Chondrocyte (in vitro differentiated cells): ENCODE results near the gene UXT. TPM values are rescaled to one million over a fixed set of nuclear protein-coding genes. Genes with fewer than 3 reads are reported as not detected.
"Not testable (repeated sequence)": the region's sequence is repeated elsewhere in the genome, so short reads cannot be mapped to it uniquely, and the experiment has no call there.

Source experiments
- DNase-seq: peaks from one replicate; pipeline ENCODE4 v3.0.0; 2021; ENCODE audit warnings: mixed read lengths, low spot score
- H3K27ac Mint-ChIP-seq: one replicate; pipeline ENCODE4 v1.8.0; 2021; ENCODE audit warnings: mild to moderate bottlenecking, moderate library complexity, mixed read lengths; ENCODE audit not compliant: unreplicated experiment
- H3K27me3 Mint-ChIP-seq: 2 replicates; pipeline ENCODE4 v1.8.0; 2021; ENCODE audit warnings: low read depth, mixed read lengths
- H3K36me3 Mint-ChIP-seq: 2 replicates; pipeline ENCODE4 v1.8.0; 2021; ENCODE audit warnings: low read depth, mixed read lengths
- H3K4me1 Mint-ChIP-seq: 2 replicates; pipeline ENCODE4 v1.8.0; 2021; ENCODE audit warnings: low read depth, mild to moderate bottlenecking, mixed read lengths
- H3K4me3 Mint-ChIP-seq: one replicate; pipeline ENCODE4 v1.8.0; 2021; ENCODE audit warnings: mild to moderate bottlenecking, moderate library complexity, mixed read lengths; ENCODE audit not compliant: unreplicated experiment
- H3K9me3 Mint-ChIP-seq: 2 replicates; pipeline ENCODE4 v1.8.0; 2021; ENCODE audit warnings: low read depth, mixed read lengths
- total RNA-seq: library from RNA; stranded (reverse); gene quantifications from 3 replicates; pipeline ENCODE4 v1.2.1, GENCODE V29; 2021
- TF ChIP-seq, protein P1 (sequence below): fragments of 200-600 bp; sonication (generic); IDR thresholded peaks from 2 replicates; pipeline ENCODE4 v1.5.0; 2021; ENCODE audit warnings: antibody characterized with exemption, mild to moderate bottlenecking, moderate library complexity

Gene UXT
- total RNA-seq, 1 donor from 2014 or later: 75.6 TPM

DNA sequence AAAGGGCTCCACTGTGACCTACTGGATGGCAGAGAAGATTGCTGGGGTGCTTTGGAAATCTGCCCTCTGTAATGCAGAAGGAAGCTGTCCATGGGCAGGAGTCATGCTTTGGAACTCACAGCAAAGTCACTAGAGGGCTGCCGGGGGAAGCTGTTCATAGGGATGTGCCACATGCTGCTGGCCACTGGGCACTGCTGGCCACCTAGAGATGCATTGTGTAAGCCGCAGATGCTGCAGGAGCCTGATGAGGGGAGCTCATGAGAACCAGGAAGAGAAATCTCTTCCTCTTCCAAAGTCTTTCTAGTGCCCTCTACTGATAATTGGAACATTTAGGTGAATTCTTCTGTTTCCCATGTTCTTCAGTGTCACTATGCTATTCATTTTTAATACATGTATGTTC lies 31.2 kb upstream of the UXT start:
- no peak for DNase-seq
- H3K27me3 Mint-ChIP-seq: peaks cover 2% of the 10 kb centered on the region
- H3K27ac Mint-ChIP-seq: no peak overlapping the region
- no peaks in the 10 kb centered on the region for H3K4me1 Mint-ChIP-seq
- peaks cover 5% of the 10 kb centered on the region for H3K9me3 Mint-ChIP-seq
- no peak overlapping the region for H3K4me3 Mint-ChIP-seq
- TF ChIP-seq, protein P1, sequence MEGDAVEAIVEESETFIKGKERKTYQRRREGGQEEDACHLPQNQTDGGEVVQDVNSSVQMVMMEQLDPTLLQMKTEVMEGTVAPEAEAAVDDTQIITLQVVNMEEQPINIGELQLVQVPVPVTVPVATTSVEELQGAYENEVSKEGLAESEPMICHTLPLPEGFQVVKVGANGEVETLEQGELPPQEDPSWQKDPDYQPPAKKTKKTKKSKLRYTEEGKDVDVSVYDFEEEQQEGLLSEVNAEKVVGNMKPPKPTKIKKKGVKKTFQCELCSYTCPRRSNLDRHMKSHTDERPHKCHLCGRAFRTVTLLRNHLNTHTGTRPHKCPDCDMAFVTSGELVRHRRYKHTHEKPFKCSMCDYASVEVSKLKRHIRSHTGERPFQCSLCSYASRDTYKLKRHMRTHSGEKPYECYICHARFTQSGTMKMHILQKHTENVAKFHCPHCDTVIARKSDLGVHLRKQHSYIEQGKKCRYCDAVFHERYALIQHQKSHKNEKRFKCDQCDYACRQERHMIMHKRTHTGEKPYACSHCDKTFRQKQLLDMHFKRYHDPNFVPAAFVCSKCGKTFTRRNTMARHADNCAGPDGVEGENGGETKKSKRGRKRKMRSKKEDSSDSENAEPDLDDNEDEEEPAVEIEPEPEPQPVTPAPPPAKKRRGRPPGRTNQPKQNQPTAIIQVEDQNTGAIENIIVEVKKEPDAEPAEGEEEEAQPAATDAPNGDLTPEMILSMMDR: no peak
- H3K36me3 Mint-ChIP-seq: no peaks in the 10 kb centered on the region

DNA sequence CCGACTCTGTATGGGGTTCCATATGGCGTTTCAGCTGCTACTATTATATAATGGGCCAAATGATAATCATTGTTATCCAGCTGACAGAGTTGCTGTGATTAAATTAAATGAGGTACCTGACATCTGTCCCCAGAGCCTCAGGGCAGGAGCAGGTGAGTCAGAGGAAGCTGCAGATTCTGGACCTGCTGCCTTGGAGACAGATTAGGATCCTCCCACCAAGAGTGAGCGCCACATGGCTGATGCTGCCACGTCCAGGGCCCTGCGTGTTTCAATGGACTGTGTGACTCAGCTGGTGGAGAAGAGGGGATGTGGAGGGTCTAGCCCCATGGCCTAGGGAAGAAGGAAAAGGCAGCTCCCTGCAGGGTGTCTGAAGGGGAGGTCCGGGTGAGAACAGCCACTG lies 28.3 kb upstream of the UXT start:
- TF ChIP-seq, protein P1: no peak
- H3K4me3 Mint-ChIP-seq: no peak overlapping the region
- no peak overlapping the region for H3K27ac Mint-ChIP-seq
- H3K27me3 Mint-ChIP-seq: peaks cover 2% of the 10 kb centered on the region
- H3K9me3 Mint-ChIP-seq: peaks cover 8% of the 10 kb centered on the region
- DNase-seq: no peak
- no peaks in the 10 kb centered on the region for H3K36me3 Mint-ChIP-seq
- no peaks in the 10 kb centered on the region for H3K4me1 Mint-ChIP-seq

DNA sequence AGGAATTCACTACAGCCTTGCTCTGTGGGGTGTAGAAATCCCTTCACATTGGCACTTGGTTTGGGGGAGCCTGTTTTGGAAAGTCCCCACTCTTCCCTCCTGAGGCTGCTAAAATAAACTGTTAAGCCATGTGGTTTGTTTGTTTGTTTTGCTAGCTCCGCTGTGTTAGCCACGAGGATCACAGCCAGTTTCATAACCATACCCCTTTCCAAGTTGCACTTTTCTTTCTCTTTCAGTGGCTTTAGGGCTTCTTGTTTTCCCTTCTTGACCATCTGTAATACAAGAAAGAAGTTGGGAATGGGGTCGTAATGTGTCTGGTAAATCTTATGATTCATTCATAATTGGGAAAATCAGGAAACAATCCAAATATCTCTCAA lies 24.8 kb upstream of the UXT start:
- TF ChIP-seq, protein P1: no peak
- H3K9me3 Mint-ChIP-seq: peaks cover 10% of the 10 kb centered on the region
- H3K36me3 Mint-ChIP-seq: no peaks in the 10 kb centered on the region
- H3K27me3 Mint-ChIP-seq: peaks cover 8% of the 10 kb centered on the region
- DNase-seq: no peak
- no peak overlapping the region for H3K4me3 Mint-ChIP-seq
- H3K4me1 Mint-ChIP-seq: no peaks in the 10 kb centered on the region
- no peak overlapping the region for H3K27ac Mint-ChIP-seq

DNA sequence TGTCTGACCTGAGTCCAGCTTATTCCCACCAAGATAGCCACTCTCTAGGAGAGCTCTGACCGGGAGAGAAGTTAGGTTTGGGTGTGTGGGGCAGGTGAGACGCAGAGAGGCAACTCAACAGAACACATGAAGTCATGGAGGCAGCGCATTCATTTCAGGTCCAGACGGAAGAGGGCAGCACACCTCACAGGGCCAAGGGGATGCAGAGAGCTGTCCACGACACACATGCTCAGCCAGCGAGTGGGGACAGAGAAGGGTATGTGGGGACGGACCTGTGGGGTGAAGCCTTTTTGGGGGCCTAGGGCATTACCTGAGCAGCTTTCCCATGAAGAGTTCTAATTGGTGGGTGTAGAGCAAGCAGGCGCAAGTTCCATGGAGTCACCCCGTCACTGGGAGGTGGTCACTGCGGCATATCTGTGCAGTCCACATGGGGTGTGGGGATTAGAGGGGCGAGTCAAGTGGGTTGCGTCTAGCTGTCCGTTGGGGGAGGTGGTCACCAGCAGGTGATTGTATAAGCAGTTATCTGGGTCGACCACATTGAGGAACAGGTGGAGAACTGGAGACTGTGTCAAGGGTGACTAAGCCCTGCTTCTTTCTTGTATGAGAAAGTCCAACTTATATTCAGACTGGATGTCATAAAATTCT lies 24.3 kb upstream of the UXT start:
- Mint-ChIP-seq H3K4me1 (no peaks in the 10 kb centered on the region), H3K36me3 (no peaks in the 10 kb centered on the region), H3K27ac (no peak overlapping the region), H3K9me3 (peaks cover 10% of the 10 kb centered on the region), H3K27me3 (peaks cover 10% of the 10 kb centered on the region), H3K4me3 (no peak overlapping the region)
- DNase-seq: no peak
- TF ChIP-seq, protein P1: no peak

DNA sequence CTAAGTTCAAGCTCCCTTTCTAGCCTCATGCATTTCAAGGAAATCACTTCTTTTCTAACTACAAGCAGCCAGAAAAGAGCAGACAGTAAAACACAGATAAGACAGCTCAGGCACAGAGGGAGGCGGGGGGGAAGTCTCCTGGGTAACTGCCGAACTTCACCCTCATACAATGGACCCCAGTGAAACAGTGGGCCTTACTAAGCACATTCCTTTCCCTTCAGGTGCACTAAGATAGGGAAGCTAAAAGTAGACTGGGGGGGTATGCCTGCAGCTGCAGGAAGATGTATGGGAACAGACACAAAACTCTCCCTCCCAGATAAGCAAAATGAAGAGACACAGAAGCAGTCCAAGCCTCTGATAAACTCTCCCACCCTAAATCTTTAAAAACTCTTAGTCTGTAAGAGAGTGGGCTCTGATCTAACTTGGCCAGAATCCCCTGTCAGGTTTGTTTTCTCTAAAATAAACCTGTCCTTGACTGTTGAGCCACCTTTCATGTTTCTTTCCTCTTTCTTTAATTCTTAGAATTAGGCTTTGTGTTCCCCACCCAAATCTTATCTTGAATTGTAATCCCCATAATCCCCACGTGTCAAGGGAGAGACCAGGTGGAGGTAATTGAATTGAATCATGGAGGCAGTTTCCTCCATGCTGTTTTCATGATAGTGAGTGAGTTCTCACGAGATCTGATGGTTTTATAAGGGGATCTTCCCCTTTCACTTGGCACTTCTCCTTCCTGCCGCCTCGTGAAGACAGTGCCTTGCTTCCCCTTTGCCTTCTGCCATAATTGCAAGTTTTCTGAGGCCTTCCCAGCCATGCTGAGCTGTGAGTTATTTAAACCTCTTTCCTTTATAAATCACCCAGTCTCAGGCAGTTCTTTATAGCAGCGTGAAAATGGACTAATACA lies 17.2 kb upstream of the UXT start:
- H3K9me3 Mint-ChIP-seq: peaks cover 19% of the 10 kb centered on the region
- H3K27ac Mint-ChIP-seq, H3K36me3 Mint-ChIP-seq: not testable (repeated sequence)

More for the DNA sequence above, 17.2 kb upstream of the UXT start:
- not testable (repeated sequence) for DNase-seq, H3K4me3 Mint-ChIP-seq, H3K4me1 Mint-ChIP-seq
- H3K27me3 Mint-ChIP-seq: peaks cover 10% of the 10 kb centered on the region
